HepG2 (cell line): Measurements from ENCODE around the gene CHCHD6. TPM values are rescaled to one million over a fixed set of nuclear protein-coding genes. Genes with fewer than 3 reads are reported as not detected.

Source experiments
- ATAC-seq: fragments of 200-7000 bp; cut with Tn5 transposase; 3 replicates; pipeline ENCODE4 v1.9.1; 2020; ENCODE audit warnings: mild to moderate bottlenecking, moderate library complexity
- BruUV-seq: library from RNA; stranded (reverse); fragments of 400-500 nt; replicated peaks from 2 replicates; lab custom pipeline; 2021; lab: Mats Ljungman, UMichigan
- CTCF ChIA-PET: fragments of 300-600 bp; formaldehyde crosslinking; extraction: SDS; loops from one replicate; lab custom pipeline; 2021; ENCODE audit warnings: low total read pairs, inconsistent platforms, low intra/inter-chr PET ratio; lab: Yijun Ruan, JAX
- POLR2A ChIA-PET: fragments of 350-600 bp; sonication (Branson Sonifier 250); formaldehyde crosslinking; loops from one replicate; lab custom pipeline; 2020; ENCODE audit warnings: antibody characterized with exemption, inconsistent platforms; lab: Yijun Ruan, JAX
- DNase-seq: peaks from one replicate; pipeline ENCODE4 v3.0.0-alpha.2; 2015; ENCODE audit warnings: low spot score
- FAIRE-seq: peaks from 3 replicates; lab custom pipeline; 2011; peaks lifted over from hg19 to GRCh38; lab: Jason Lieb, UNC
- H2AFZ ChIP-seq: one replicate; pipeline ENCODE4 v1.6.1; 2011; ENCODE audit warnings: low read length, inconsistent platforms
- H3K27ac ChIP-seq: fragments of 300-600 bp; 3 replicates; pipeline ENCODE4 v1.8.0; 2011; ENCODE audit warnings: mixed run types, mild to moderate bottlenecking, mixed read lengths, low read length, inconsistent platforms; ENCODE audit not compliant: insufficient read depth; ENCODE audit errors: extremely low read length
- H3K27me3 ChIP-seq, 2 experiments: fragments of 200-600 bp in 1 of 2; 2 replicates in 1 of 2; 3 replicates in 1 of 2; pipeline versions ENCODE4 v1.6.0 to v1.8.0; 2011; ENCODE audit warnings: low read length in 2 of 2, mild to moderate bottlenecking in 2 of 2, moderate library complexity in 2 of 2, inconsistent platforms in 1 of 2; ENCODE audit not compliant: insufficient read depth in 2 of 2, control insufficient read depth in 1 of 2
- H3K36me3 ChIP-seq, 2 experiments: fragments of 200-600 bp in 1 of 2; replicated peaks in 1 of 2; 2 replicates in 1 of 2; 3 replicates in 1 of 2; pipeline versions ENCODE4 v1.5.1 to v1.8.0; 2011; ENCODE audit warnings: low read length in 2 of 2, inconsistent platforms in 1 of 2; ENCODE audit not compliant: insufficient read depth in 2 of 2, control insufficient read depth in 1 of 2
- H3K4me1 ChIP-seq: 2 replicates; pipeline ENCODE4 v1.5.1; 2012; ENCODE audit warnings: low read length, inconsistent platforms; ENCODE audit not compliant: insufficient read depth
- H3K4me2 ChIP-seq: 2 replicates; pipeline ENCODE4 v1.6.0; 2011; ENCODE audit warnings: low read depth, low read length, inconsistent platforms
- H3K4me3 ChIP-seq, 3 experiments: fragments of 200-600 bp in 1 of 3; sonication (generic), shearing (Covaris generic) in 1 of 3; replicated peaks in 1 of 3; 2 replicates each; pipeline ENCODE4 v1.5.1; 2011 to 2016; ENCODE audit warnings: low read length in 3 of 3, inconsistent platforms in 2 of 3, low read depth in 2 of 3, mild to moderate bottlenecking in 2 of 3, control low read depth in 1 of 3, mixed read lengths in 1 of 3; ENCODE audit not compliant: insufficient read depth in 1 of 3
- H3K79me2 ChIP-seq: one replicate; pipeline ENCODE4 v1.6.1; 2011; ENCODE audit warnings: low read length, inconsistent platforms; ENCODE audit not compliant: insufficient read depth
- H3K9ac ChIP-seq: 2 replicates; pipeline ENCODE4 v1.6.0; 2011; ENCODE audit warnings: mild to moderate bottlenecking, low read depth, low read length, inconsistent platforms; ENCODE audit not compliant: insufficient read depth
- H3K9me3 ChIP-seq: 2 replicates; pipeline ENCODE4 v1.5.1; 2012; ENCODE audit warnings: mild to moderate bottlenecking, low read length
- H4K20me1 ChIP-seq: 2 replicates; pipeline ENCODE4 v1.6.0; 2011; ENCODE audit warnings: inconsistent platforms, mild to moderate bottlenecking, low read length, moderate library complexity; ENCODE audit not compliant: insufficient read depth
- BHLHE40 ChIP-seq: IDR thresholded peaks from 2 replicates; pipeline ENCODE4 v1.6.1; 2011; ENCODE audit warnings: low read length, improper control_type of control experiment
- CREB3 ChIP-seq: sonication (generic); formaldehyde crosslinking; IDR thresholded peaks from 2 replicates; pipeline ENCODE4 v1.5.0; 2020; ENCODE audit warnings: missing genetic modification reagents
- GTF2F1 ChIP-seq: fragments of 150-350 bp; IDR thresholded peaks from 2 replicates; pipeline ENCODE4 v1.6.1; 2014; ENCODE audit warnings: low read length
- LCORL ChIP-seq, 2 experiments: fragments of 450-650 bp in 1 of 2; sonication (generic) in 1 of 2; formaldehyde crosslinking in 1 of 2; IDR thresholded peaks; 2 replicates each; pipeline versions ENCODE4 v1.5.0 to v1.6.1; 2017 to 2020; ENCODE audit warnings: antibody characterized with exemption in 1 of 2, missing genetic modification reagents in 1 of 2
- MEIS1 ChIP-seq: sonication (generic); formaldehyde crosslinking; IDR thresholded peaks from 2 replicates; pipeline ENCODE4 v1.9.0; 2021; ENCODE audit warnings: mild to moderate bottlenecking, missing genetic modification reagents, moderate library complexity, borderline replicate concordance
- NFE2 ChIP-seq: sonication (generic); formaldehyde crosslinking; IDR thresholded peaks from 2 replicates; pipeline ENCODE4 v1.4.0; 2020; ENCODE audit warnings: missing genetic modification reagents
- PRMT3 ChIP-seq: sonication (generic); formaldehyde crosslinking; IDR thresholded peaks from 2 replicates; pipeline ENCODE4 v1.8.1; 2022; ENCODE audit warnings: low read depth, mild to moderate bottlenecking, moderate library complexity, missing genetic modification reagents, borderline replicate concordance
- SRY ChIP-seq: sonication (generic); formaldehyde crosslinking; IDR thresholded peaks from 2 replicates; pipeline ENCODE4 v1.8.0; 2022; ENCODE audit warnings: mild to moderate bottlenecking, missing genetic modification reagents
- TAF1 ChIP-seq: sonication (generic); formaldehyde crosslinking; IDR thresholded peaks from 2 replicates; pipeline ENCODE4 v1.4.0; 2020; ENCODE audit warnings: missing genetic modification reagents
- TBP ChIP-seq: sonication (generic); formaldehyde crosslinking; IDR thresholded peaks from 2 replicates; pipeline ENCODE4 v1.5.0; 2020; ENCODE audit warnings: missing genetic modification reagents
- ZBTB8A ChIP-seq: sonication (generic); formaldehyde crosslinking; IDR thresholded peaks from 2 replicates; pipeline ENCODE4 v1.4.0; 2020; ENCODE audit warnings: mild to moderate bottlenecking, low read depth, missing genetic modification reagents, borderline replicate concordance
- ZFAT ChIP-seq: sonication (generic); formaldehyde crosslinking; conservative IDR thresholded peaks from 2 replicates; pipeline ENCODE4 v1.8.1; 2023; ENCODE audit warnings: missing genetic modification reagents, inconsistent platforms
- ZFP62 ChIP-seq: sonication (generic); formaldehyde crosslinking; IDR thresholded peaks from 2 replicates; pipeline ENCODE4 v1.4.0; 2020; ENCODE audit warnings: missing genetic modification reagents
- ZNF607 ChIP-seq: sonication (generic); formaldehyde crosslinking; IDR thresholded peaks from 2 replicates; pipeline ENCODE4 v1.5.1; 2020; ENCODE audit warnings: missing genetic modification reagents, mild to moderate bottlenecking, borderline replicate concordance
- ZNF841 ChIP-seq: sonication (generic); formaldehyde crosslinking; IDR thresholded peaks from 2 replicates; pipeline ENCODE4 v1.8.1; 2023; ENCODE audit warnings: missing genetic modification reagents, borderline replicate concordance
- ZNF879 ChIP-seq: sonication (generic); formaldehyde crosslinking; IDR thresholded peaks from 2 replicates; pipeline ENCODE4 v1.8.1; 2023; ENCODE audit warnings: missing genetic modification reagents
- ZSCAN12 ChIP-seq: sonication (generic); formaldehyde crosslinking; IDR thresholded peaks from 2 replicates; pipeline ENCODE4 v1.9.0; 2021; ENCODE audit warnings: mild to moderate bottlenecking, missing genetic modification reagents
- ZSCAN22 ChIP-seq: sonication (generic); formaldehyde crosslinking; IDR thresholded peaks from 2 replicates; pipeline ENCODE4 v1.4.0; 2020; ENCODE audit warnings: mild to moderate bottlenecking, missing genetic modification reagents
- WGBS: methylation state at CpG from one replicate; pipeline ENCODE4 v1.1.6; 2017; ENCODE audit warnings: low lambda C conversion rate; 5-methylcytosine and 5-hydroxymethylcytosine counted together
- in situ Hi-C: cut with HindIII; loops from 2 replicates; pipeline ENCODE4 v1.10.0; 2017; ENCODE audit warnings: low pct_unique_long_range_greater_than_20kb; ENCODE audit not compliant: extremely low pct_ligation_motif_present
- intact Hi-C: fragments of 100-400 bp; cut with micrococcal nuclease; formaldehyde crosslinking; loops from one replicate; pipeline ENCODE4 v1.10.0; 2022; ENCODE audit not compliant: unreplicated experiment
- polyA plus RNA-seq, 8 experiments: library from polyadenylated mRNA; depleted of rRNA in 3 of 8; stranded (reverse) in 7 of 8; unstranded in 1 of 8; fragments of >200 nt; fragmentation: Illumina TruSeq in 4 of 8; extraction: Trizol in 4 of 8; gene quantifications; 2 replicates each; pipeline versions ENCODE4 v1.2.1 to v1.2.3, GENCODE V29; 2011 to 2016; ENCODE audit warnings: low read depth in 4 of 8, missing spikeins in 1 of 8, mixed read lengths in 1 of 8; ENCODE audit not compliant: insufficient read depth in 1 of 8
- total RNA-seq, 5 experiments: library from RNA; depleted of rRNA; stranded (reverse); fragments of >200 nt; fragmentation: Illumina TruSeq; extraction: Trizol; gene quantifications; 2 replicates each; pipeline ENCODE4 v1.2.3, GENCODE V29; 2016; ENCODE audit warnings: low read depth in 1 of 5

The CHCHD6 gene
- total and polyA plus RNA-seq, 2 of the 13 experiments (the other 11 are each of a cell fraction or from before 2014, with no cell fraction given): 20.3 to 20.8 TPM

GRCh38 chr3:126964950-126965349 is 260.9 kb downstream of the CHCHD6 start:
- Histone ChIP-seq H3K27me3 (peaks cover under 1 to 2% of the 10 kb centered on the region in 2 experiments; a peak in 2 of 5 replicates), H3K9me3 (no peaks in the 10 kb centered on the region), H3K4me3 (no peak overlapping the region), H3K4me2 (no peak overlapping the region), H3K4me1 (peaks cover 38% of the 10 kb centered on the region), H3K79me2 (no peaks in the 10 kb centered on the region), H2AFZ (no peak overlapping the region), H4K20me1 (no peaks in the 10 kb centered on the region), H3K9ac (no peak overlapping the region), H3K27ac (no peak overlapping the region), H3K36me3 (no peaks in the 10 kb centered on the region)
- WGBS: 81% methylated on average over 6 of the region's 10 CpGs
- no peak for ATAC-seq
- TF ChIP-seq ZFAT (CRISPR knock-in tag) (no peak), MEIS1 (CRISPR knock-in tag) (no peak), GTF2F1 (no peak), ZBTB8A (CRISPR knock-in tag) (no peak), CREB3 (no peak), TBP (CRISPR knock-in tag) (no peak), SRY (no peak), BHLHE40 (no peak), TAF1 (no peak)
- DNase-seq: no peak
- ChIA-PET POLR2A (no interaction called here), CTCF (no interaction called here)
- no TSS peak for BruUV-seq
- FAIRE-seq: no peak
- intact Hi-C loops: no loop called here
- in situ Hi-C loops: loop anchor here (5.0 kb wide), 1 partner anchor 213 kb away; no protein-coding TSS in a partner anchor

- BruUV-seq: no TSS peak
- H4K20me1 ChIP-seq: no peaks in the 10 kb centered on the region
- no peaks in the 10 kb centered on the region for H3K9me3 ChIP-seq
- WGBS: 67% methylated on average over 3 of the region's 9 CpGs
- peaks cover 32% of the 10 kb centered on the region for H3K4me1 ChIP-seq
- peaks cover 1 to 6% of the 10 kb centered on the region in 2 experiments; a peak in 3 of 5 replicates for H3K27me3 ChIP-seq
- ChIA-PET CTCF (no interaction called here), POLR2A (no interaction called here)
- FAIRE-seq (no peak), ATAC-seq (no peak), DNase-seq (no peak)
- H3K4me2 ChIP-seq: no peak overlapping the region
- intact Hi-C loops: no loop called here
- in situ Hi-C loops: no loop called here
- H3K79me2 ChIP-seq: no peaks in the 10 kb centered on the region
- no peak overlapping the region for H3K9ac ChIP-seq
- no peaks in the 10 kb centered on the region for H3K36me3 ChIP-seq
- no peak overlapping the region for H3K4me3 ChIP-seq
- no peak overlapping the region for H2AFZ ChIP-seq
- no peak overlapping the region for H3K27ac ChIP-seq
- no peak for TF ChIP-seq ZNF841
- TF ChIP-seq PRMT3: no peak
- TF ChIP-seq ZSCAN22 (CRISPR knock-in tag): no peak
- no peak for TF ChIP-seq ZSCAN12 (CRISPR knock-in tag)
- TF ChIP-seq ZNF607: no peak
- TF ChIP-seq ZFP62 (CRISPR knock-in tag): no peak
- no peak for TF ChIP-seq LCORL (IDR thresholded peaks at IDR 0.05)
- TF ChIP-seq LCORL (CRISPR knock-in tag; IDR thresholded peaks at IDR 0.05): no peak
- no peak for TF ChIP-seq NFE2 (CRISPR knock-in tag)
- no peak for TF ChIP-seq ZNF879 (CRISPR knock-in tag)
These were observed 261.6 kb downstream of the CHCHD6 start for GRCh38 chr3:126965526-126966080.
